NCI-H82 treated with DMSO at 0.1 percent for 48 hours (cell line): Measurements from ENCODE around the gene TGFBR3L.
"Not testable (repeated sequence)": the region's sequence is repeated elsewhere in the genome, so short reads cannot be mapped to it uniquely, and the experiment has no call there.

ENCODE experiments used
- DNase-seq: peaks from one replicate; lab custom pipeline; 2025; ENCODE audit not compliant: unreplicated experiment; lab: John Stamatoyannopoulos, UW

TGFBR3L gene

DNA sequence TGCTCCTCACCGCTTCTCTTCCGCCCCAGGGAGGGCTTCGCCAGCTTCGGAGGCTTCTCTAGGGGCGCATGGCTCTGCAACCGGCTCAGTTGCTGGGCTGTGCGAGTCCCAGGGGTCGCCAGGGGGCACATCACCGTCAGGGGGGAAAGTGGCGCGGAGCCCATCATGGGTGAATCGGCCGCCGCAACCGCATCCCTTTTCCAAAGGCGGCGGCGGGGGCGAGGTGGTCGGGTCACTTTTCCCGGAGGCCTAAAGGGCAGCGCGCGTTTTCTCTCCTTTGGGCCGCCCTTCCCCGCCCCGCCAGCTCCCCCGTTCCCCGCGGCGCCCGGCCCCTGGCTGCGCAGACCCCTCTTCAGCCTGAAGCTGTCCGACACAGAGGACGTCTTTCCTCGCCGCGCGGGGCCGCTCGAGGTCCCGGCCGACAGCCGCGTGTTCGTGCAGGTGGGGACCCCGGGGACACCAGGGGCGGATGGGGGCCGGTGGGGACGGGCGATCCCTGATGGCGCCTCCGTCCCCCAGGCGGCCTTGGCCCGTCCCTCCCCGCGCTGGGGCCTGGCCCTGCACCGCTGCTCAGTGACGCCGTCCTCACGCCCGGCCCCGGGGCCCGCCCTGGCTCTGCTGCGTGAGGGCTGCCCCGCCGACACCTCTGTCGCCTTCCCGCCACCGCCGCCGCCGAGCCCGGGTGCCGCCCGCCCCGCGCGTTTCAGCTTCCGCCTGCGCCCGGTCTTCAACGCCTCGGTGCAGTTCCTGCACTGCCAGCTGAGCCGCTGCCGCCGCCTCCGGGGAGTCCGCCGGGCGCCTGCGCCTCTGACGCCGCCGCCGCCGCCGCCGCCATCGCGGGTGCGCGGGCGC lies 1.7 kb downstream of the TGFBR3L start:
- no peak for DNase-seq

- DNase-seq: no peak
These were observed 2.3 kb downstream of the TGFBR3L start for GRCh38 chr19:7916955-7917266.

DNA sequence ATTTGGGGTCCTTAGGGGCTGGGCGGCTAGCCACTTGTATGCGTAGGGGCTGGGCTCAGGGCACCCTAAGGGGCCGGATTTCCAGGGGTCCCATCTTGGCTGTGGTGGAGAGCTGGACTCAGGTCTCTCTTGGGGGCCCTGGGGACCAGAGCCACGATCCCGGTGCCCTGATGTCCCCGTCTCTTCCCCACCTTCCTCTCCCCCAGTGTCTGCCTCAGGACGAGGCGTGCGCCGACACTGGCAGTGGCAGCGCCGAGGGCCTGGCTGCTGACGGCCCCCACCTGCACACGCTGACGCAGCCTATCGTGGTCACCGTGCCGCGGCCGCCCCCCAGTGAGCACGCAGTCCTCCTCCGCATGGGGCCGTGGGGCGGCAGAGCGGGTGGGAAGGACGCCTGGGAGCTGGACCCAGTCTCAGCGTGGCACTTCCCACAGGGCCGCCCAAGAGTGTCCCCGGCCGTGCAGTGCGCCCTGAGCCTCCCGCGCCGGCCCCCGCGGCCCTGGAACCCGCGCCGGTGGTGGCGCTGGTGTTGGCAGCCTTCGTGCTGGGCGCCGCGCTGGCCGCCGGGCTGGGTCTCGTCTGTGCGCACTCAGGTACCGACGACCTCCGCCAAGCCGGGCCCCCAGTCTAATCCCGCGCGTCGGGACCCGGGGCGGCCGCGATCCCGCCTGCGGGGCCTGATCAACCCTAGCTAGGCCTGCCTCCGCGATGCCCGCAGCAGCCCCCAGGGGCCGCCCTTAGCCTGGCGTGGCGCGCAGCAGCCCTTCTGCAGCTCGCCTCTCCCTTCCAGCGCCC lies 2.8 kb downstream of the TGFBR3L start:
- DNase-seq: no peak

DNA sequence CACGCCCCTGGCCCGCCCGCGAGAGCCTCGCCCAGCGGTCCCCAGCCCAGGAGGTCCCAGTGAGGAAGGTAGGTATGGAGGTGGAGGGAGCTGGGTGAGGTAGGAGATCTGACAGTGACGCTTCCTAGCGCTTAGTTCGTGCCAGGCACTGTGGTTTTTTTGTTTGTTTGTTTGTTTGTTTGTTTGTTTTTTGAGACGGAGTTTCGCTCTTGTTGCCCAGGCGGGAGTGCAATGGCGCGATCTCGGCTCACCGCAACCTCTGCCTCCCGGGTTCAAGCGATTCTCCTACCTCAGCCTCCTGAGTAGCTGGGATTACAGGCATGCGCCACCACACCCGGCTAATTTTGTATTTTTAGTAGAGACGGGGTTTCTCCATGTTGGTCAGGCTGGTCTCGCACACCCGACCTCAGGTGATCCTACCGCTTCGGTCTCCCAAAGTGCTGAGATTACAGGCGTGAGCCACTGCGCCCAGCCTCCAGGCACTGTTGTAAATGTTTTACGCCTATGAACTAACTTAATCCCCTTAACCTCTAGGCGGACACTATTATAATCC lies 3.5 kb downstream of the TGFBR3L start:
- DNase-seq: not testable (repeated sequence)

DNA sequence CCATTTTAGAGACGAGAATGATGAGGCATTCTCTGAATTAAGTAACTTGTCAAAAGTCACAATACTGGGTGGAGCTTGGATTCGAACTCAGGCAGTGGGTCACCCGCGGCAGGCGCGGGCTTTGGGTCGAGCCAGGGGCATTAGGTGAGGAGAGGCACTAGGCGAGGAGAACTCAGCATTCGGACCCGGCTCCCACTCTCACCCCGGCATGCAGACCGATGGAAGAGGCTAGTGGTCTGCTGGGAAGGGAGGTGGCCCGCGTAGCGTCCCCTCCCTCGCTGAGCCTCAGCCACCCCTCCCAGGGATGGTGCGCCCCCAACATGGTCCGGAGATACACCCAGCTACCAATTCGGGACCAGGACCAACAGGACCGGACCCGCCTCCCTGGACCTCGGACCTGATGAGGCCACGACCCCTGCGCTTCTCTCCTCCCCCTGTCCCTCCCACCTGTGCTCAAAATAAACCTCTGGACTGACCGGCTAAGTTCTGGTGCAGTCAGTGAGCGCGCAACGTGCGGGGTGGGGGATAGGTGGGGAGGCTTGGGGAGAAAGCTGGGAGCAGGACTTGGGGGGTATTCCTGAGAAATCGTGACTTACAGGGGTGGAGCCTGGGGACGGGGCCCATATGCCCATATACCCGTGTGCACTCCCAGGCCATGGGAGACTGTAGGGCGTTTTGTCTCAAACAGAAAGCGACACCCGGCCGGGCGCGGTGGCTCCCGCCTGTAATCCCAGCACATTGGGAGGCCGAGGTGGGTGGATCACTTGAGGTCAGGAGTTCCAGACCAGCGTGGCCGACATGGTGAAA lies 4.2 kb downstream of the TGFBR3L start:
- DNase-seq: no peak

DNA sequence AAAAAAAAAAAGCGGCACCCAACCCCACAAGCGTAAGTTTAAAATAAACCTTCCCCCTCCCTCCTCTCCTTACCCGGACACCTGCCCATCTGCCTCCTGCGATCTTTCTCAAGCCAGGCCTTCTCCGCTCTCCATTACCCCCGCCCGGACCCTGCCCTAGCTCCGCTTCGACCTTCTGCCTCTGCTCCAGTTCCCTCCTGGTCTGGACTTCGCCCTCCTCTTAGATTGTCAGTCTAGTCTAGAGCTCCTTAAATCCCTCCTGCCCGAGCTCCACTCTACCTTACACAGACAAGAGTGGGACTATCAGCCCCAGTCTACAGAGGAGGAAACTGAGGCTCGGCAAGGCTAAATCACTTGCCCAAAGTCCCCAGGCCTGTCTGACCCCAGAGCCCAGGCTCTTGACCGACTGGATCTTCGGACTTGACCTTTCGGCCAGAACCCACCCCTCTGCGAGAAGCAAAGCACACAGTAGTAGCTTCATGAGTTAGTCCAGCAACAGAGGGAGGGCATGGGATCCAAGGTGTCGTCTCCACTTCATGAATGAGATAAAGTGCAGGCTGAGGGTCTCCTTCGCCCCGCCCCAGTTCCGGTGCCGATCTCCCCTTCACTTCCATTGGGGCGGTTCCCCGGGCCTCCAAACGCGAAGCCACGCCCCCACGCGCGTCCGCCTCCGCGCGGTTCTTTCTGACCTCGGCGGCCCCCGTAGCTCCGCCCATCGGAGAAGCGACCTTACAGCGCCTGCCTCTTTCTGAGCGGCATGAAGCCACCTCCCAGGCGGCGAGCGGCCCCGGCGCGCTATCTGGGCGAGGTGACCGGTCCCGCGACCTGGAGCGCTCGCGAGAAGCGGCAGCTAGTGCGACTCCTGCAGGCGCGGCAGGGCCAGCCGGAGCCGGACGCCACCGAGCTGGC lies 5.2 kb downstream of the TGFBR3L start, which contains the start of gene SNAPC2:
TSS of gene SNAPC2 (plus strand) at position 729 of the 909 bp plus-strand sequence. CDS start at position 758, 29 bp downstream.
- DNase-seq: peak; percentile 72

DNA sequence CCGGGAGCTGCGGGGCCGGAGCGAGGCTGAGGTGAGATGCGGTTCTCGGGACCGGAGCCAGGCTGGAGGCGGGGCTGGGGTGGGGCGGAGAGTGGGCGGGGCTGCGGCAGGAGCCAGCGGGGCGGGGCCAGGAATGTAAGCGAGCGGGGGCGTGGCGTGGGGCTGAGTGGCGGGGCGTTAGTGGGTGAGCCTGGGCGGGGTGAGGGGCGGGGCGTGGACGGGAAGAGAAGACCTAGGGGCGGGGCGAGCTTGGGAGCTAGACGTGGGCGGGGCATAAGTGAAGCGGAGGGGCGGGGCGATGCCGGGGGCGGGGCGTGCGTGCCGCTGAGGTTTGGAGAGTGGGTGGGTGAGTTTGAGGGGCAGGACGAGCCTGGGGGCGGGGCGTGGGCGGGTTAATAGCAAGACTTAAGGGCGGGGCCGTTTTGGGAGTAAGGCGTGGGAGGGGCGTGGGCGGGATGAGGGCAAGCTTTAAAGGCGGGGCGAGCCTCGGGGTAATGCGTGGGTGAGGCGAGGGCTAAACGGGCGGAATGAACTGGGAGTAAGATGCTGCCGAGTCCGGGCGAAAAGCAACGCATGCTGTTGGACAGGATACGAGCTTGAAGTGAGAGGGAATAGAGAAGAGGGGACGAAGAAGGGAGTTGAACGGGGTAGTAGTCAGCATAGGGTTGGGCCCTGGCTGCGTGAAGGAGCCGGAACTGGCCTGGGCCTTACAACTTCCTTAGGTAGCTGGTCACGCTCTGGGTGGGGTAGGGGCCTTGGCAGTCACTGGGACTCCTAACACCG lies 6.1 kb downstream of the TGFBR3L start:
- DNase-seq: peak; percentile 95

- no peak for DNase-seq
These were observed 6.8 kb downstream of the TGFBR3L start for GRCh38 chr19:7921302-7921966.

- DNase-seq: no peak
These were observed 7.6 kb downstream of the TGFBR3L start for GRCh38 chr19:7921967-7922835.

GRCh38 chr19:7922836-7923195 lies 8.2 kb downstream of the TGFBR3L start:
- DNase-seq: no peak

- DNase-seq: no peak
These were observed 8.9 kb downstream of the TGFBR3L start for GRCh38 chr19:7923295-7924191.

- DNase-seq: no peak
These were observed 9.6 kb downstream of the TGFBR3L start for GRCh38 chr19:7924241-7924640.

- no peak for DNase-seq
These were observed 10.1 kb downstream of the TGFBR3L start for GRCh38 chr19:7924651-7925170.

DNA sequence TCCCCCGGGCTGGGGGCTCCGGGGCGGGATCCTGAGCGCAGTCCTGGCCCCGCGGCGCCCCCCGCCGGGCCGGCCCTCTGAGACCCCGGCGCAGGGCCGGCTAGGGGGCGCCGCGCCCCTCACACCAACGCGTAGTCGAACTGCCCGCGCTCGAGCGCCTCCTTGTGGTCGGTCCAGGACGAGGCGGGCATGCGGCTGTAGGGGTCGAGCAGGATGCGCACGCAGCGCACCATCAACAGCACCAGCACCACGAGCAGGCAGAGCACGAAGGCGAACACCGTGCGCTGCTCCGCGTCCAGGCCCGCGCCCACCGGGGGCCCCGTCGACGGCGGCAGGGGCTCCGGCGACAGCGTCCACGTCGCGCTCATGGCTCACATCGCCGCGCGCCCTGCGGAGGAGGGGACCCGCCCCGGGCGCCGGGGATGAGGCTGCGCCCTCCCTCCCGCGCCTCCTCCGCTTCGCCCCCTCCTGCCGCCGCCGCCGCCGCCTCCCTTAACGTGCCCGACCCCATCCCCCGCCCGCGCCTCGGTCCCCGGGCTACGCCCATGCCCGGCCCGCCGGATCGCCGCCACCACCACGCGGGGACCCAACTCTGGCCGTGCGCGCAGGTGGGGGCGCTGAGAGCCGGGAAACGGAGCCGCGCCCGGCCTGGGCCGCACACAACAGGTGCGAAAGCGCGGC lies 10.7 kb downstream of the TGFBR3L start:
- peak; percentile 14 for DNase-seq

- no peak for DNase-seq
These were observed 11.5 kb downstream of the TGFBR3L start, which contains the start of gene CTXN1 for GRCh38 chr19:7926021-7926726. TSS of gene CTXN1 (minus strand) at chr19:7926135. CDS start at chr19:7925538, 597 bp downstream.
